SH-SY5Y (cell line): ENCODE results near the gene ALDH2.

Experiments used
- GATA2 ChIP-seq: IDR thresholded peaks from 2 replicates; pipeline ENCODE4 v1.6.1; 2011; ENCODE audit warnings: mild to moderate bottlenecking, low read depth, low read length
- GATA3 ChIP-seq: IDR thresholded peaks from 2 replicates; pipeline ENCODE4 v1.6.1; 2011; ENCODE audit warnings: low read depth, mild to moderate bottlenecking, low read length, moderate library complexity

DNA sequence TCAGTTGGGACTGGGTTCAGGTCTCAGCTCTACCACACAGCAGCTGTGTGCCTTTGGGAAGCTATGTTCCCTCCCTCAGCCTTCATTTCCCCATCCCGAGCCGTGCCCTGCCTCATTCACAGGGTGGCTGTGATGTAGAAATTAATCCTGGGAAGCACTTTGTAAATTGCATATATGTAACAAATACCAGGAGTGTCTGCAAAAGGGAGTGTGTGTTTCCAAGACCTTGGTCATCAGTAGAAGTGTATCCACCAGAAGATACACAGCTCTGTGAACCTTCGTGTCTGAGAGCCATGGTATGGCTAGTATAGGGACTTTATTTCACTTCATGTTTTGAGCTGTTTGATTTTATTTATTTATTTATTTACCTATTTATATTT, 26.1 kb downstream of the ALDH2 start:
- TF ChIP-seq GATA2, result no peak
- no peak for TF ChIP-seq GATA3
